Liver (tissue), 9 donors: ENCODE results near the gene CFAP126. TPM values are rescaled to one million over a fixed set of nuclear protein-coding genes. Genes with fewer than 3 reads are reported as not detected.
"Not testable (repeated sequence)": the region's sequence is repeated elsewhere in the genome, so short reads cannot be mapped to it uniquely, and the experiment has no call there.

Experiments used
- DNase-seq: peaks from one replicate; pipeline ENCODE4 v3.0.0-alpha.2; 2017; ENCODE audit warnings: low spot score
- H3K27ac ChIP-seq, 2 donors: one replicate each; pipeline ENCODE4 v1.7.0; 2013; ENCODE audit warnings: inconsistent platforms in 2 of 2, low read length in 2 of 2, control low read depth in 1 of 2, low read depth in 1 of 2, mild to moderate bottlenecking in 1 of 2
- H3K27me3 ChIP-seq, 4 donors: one replicate each; pipeline versions ENCODE4 v1.6.1 to v1.7.0; 2013; ENCODE audit warnings: low read length in 3 of 4, inconsistent platforms in 1 of 4, mild to moderate bottlenecking in 1 of 4, moderate library complexity in 1 of 4; ENCODE audit not compliant: control insufficient read depth in 4 of 4, insufficient read depth in 4 of 4
- H3K36me3 ChIP-seq, 4 donors: one replicate each; pipeline versions ENCODE4 v1.6.1 to v1.7.0; 2013; ENCODE audit warnings: low read length in 3 of 4, mild to moderate bottlenecking in 3 of 4, low read depth in 1 of 4, moderate library complexity in 1 of 4; ENCODE audit not compliant: control insufficient read depth in 4 of 4, insufficient read depth in 3 of 4
- H3K4me1 ChIP-seq, 4 donors: one replicate each; pipeline versions ENCODE4 v1.6.1 to v1.7.0; 2013; ENCODE audit warnings: low read length in 3 of 4, mild to moderate bottlenecking in 3 of 4, moderate library complexity in 1 of 4; ENCODE audit not compliant: control insufficient read depth in 4 of 4, insufficient read depth in 4 of 4
- H3K4me3 ChIP-seq, 3 donors: one replicate each; pipeline versions ENCODE4 v1.6.1 to v1.7.0; 2013; ENCODE audit warnings: low read length in 3 of 3, control low read depth in 1 of 3, low read depth in 1 of 3, mild to moderate bottlenecking in 1 of 3
- H3K9ac ChIP-seq, 2 donors: one replicate each; pipeline ENCODE4 v1.7.0; 2013; ENCODE audit warnings: low read length in 2 of 2, mild to moderate bottlenecking in 2 of 2, moderate library complexity in 2 of 2, control low read depth in 1 of 2, low read depth in 1 of 2
- H3K9me3 ChIP-seq, 4 donors: one replicate each; pipeline versions ENCODE4 v1.6.1 to v1.7.0; 2013; ENCODE audit warnings: low read length in 3 of 4; ENCODE audit not compliant: control insufficient read depth in 4 of 4
- ATF3 ChIP-seq: IDR thresholded peaks from 2 replicates; pipeline ENCODE4 v1.6.1; 2016; ENCODE audit warnings: antibody characterized with exemption
- EGR1 ChIP-seq, 2 donors: IDR thresholded peaks; 2 replicates each; pipeline ENCODE4 v1.6.1; 2016 to 2018; ENCODE audit warnings: antibody characterized with exemption in 2 of 2, low read depth in 2 of 2
- FOXA1 ChIP-seq: IDR thresholded peaks from 2 replicates; pipeline ENCODE4 v1.6.1; 2016; ENCODE audit warnings: antibody characterized with exemption
- FOXA2 ChIP-seq: IDR thresholded peaks from 2 replicates; pipeline ENCODE4 v1.6.1; 2016; ENCODE audit warnings: antibody characterized with exemption
- GABPA ChIP-seq, 2 donors: IDR thresholded peaks in 1 of 2; conservative IDR thresholded peaks in 1 of 2; 2 replicates each; pipeline ENCODE4 v1.6.1; 2016; ENCODE audit warnings: antibody characterized with exemption in 2 of 2, mild to moderate bottlenecking in 1 of 2, moderate library complexity in 1 of 2
- HNF4A ChIP-seq, 2 donors: conservative IDR thresholded peaks; 2 replicates each; pipeline ENCODE4 v1.6.1; 2016; ENCODE audit warnings: antibody characterized with exemption in 2 of 2, mild to moderate bottlenecking in 2 of 2
- HNF4G ChIP-seq: IDR thresholded peaks from 2 replicates; pipeline ENCODE4 v1.6.1; 2016; ENCODE audit warnings: antibody characterized with exemption
- JUND ChIP-seq, 2 donors: IDR thresholded peaks; 2 replicates each; pipeline ENCODE4 v1.6.1; 2016; ENCODE audit warnings: antibody characterized with exemption in 2 of 2
- MAX ChIP-seq: IDR thresholded peaks from 2 replicates; pipeline ENCODE4 v1.6.1; 2016; ENCODE audit warnings: antibody characterized with exemption
- NR2F2 ChIP-seq: IDR thresholded peaks from 2 replicates; pipeline ENCODE4 v1.6.1; 2016; ENCODE audit warnings: antibody characterized with exemption
- RAD21 ChIP-seq, 2 donors: IDR thresholded peaks; 2 replicates each; pipeline ENCODE4 v1.6.1; 2016; ENCODE audit warnings: antibody characterized with exemption in 2 of 2, mild to moderate bottlenecking in 2 of 2
- REST ChIP-seq: IDR thresholded peaks from 2 replicates; pipeline ENCODE4 v1.6.1; 2016; ENCODE audit warnings: antibody characterized with exemption, mild to moderate bottlenecking
- RXRA ChIP-seq, 2 donors: IDR thresholded peaks; 2 replicates each; pipeline ENCODE4 v1.6.1; 2017 to 2018; ENCODE audit warnings: antibody characterized with exemption in 2 of 2, mild to moderate bottlenecking in 1 of 2
- SP1 ChIP-seq: IDR thresholded peaks from 2 replicates; pipeline ENCODE4 v1.6.1; 2018; ENCODE audit warnings: antibody characterized with exemption, mild to moderate bottlenecking
- TAF1 ChIP-seq: conservative IDR thresholded peaks from 2 replicates; pipeline ENCODE4 v1.6.1; 2016; ENCODE audit warnings: antibody characterized with exemption, mild to moderate bottlenecking
- YY1 ChIP-seq: IDR thresholded peaks from 2 replicates; pipeline ENCODE4 v1.6.1; 2016; ENCODE audit warnings: antibody characterized with exemption, mild to moderate bottlenecking
- ZBTB33 ChIP-seq: IDR thresholded peaks from 2 replicates; pipeline ENCODE4 v1.6.1; 2016; ENCODE audit warnings: antibody characterized with exemption
- WGBS: extraction: QIAGEN DNeasy Blood & Tissue Kit; methylation state at CpG from one replicate; pipeline ENCODE4 v1.1.7; 2013; 5-methylcytosine and 5-hydroxymethylcytosine counted together
- polyA plus RNA-seq, 2 donors: library from polyadenylated mRNA; stranded (reverse) in 1 of 2; unstranded in 1 of 2; fragments of 200-250 nt in 1 of 2; fragments of >200 nt in 1 of 2; fragmentation: Nextera tagmentation in 1 of 2; extraction: Ambion mirVana in 1 of 2; gene quantifications; one replicate each; pipeline versions ENCODE4 v1.2.1 to v1.2.3, GENCODE V29; 2013 to 2015
- total RNA-seq, 2 donors: library from RNA; depleted of rRNA; stranded (reverse); fragments of >200 nt; gene quantifications; one replicate each; pipeline ENCODE4 v1.2.3, GENCODE V29; 2014
- TF ChIP-seq, protein P1 (sequence below): fragments of 150-350 bp; IDR thresholded peaks from 2 replicates; pipeline ENCODE4 v1.5.1; 2017; ENCODE audit warnings: improper control_type of control experiment, low read depth, low read length; ENCODE audit not compliant: missing input control
- donor health status: healthy.
- donor health status: healthy.
- donor health status: healthy.
- donor health status: healthy.
- donor health status: healthy.

The CFAP126 gene
- total RNA-seq (not detected), polyA plus RNA-seq (not detected)

GRCh38 chr1:161367684-161368400 is at the start of gene CFAP126:
CFAP126 (minus strand) TSS chr1:161367876; CDS start chr1:161367868, 8 bp downstream.
- H3K27ac ChIP-seq: peak within 1 kb of the TSS; percentile 68 to 72
- peaks cover 1 to 14% (median 10%) of the 10 kb centered on the region in 4 donors for H3K4me1 ChIP-seq
- peak; percentile 43 for DNase-seq
- 10% methylated on average over 6 of the region's 6 CpGs for WGBS
- peak within 1 kb of the TSS; percentile 68 to 73 for H3K9ac ChIP-seq
- H3K36me3 ChIP-seq: peaks cover 2 to 13% (median 8%) of the 10 kb centered on the region in 4 donors
- H3K4me3 ChIP-seq: no peak within 1 kb of the TSS
- no peaks in the 10 kb centered on the region for H3K9me3 ChIP-seq
- no peaks in the 10 kb centered on the region for H3K27me3 ChIP-seq
- TF ChIP-seq RAD21 (IDR thresholded peaks at IDR 0.05) (peak; percentile 73 to 78), SP1 (peak; percentile 35), JUND (IDR thresholded peaks at IDR 0.05) (peak in 1 of 2 donors; percentile 7), REST (peak; percentile 32), GABPA (IDR thresholded peaks at IDR 0.05 in 1 of 2, conservative IDR thresholded peaks at IDR 0.05 in 1 of 2) (peak in 1 of 2 donors; percentile 38), TAF1 (no peak), RXRA (IDR thresholded peaks at IDR 0.05) (peak; percentile 6 to 50), ZBTB33 (no peak), HNF4G (no peak), HNF4A (conservative IDR thresholded peaks at IDR 0.05) (peak; percentile 46 to 77), FOXA1 (peak; percentile 22), EGR1 (IDR thresholded peaks at IDR 0.05; ENCODE audit: low read depth in 2 of 2) (no peak), MAX (peak; percentile 19), ATF3 (no peak), YY1 (peak; percentile 89), NR2F2 (no peak), FOXA2 (peak; percentile 78)
- TF ChIP-seq, protein P1, sequence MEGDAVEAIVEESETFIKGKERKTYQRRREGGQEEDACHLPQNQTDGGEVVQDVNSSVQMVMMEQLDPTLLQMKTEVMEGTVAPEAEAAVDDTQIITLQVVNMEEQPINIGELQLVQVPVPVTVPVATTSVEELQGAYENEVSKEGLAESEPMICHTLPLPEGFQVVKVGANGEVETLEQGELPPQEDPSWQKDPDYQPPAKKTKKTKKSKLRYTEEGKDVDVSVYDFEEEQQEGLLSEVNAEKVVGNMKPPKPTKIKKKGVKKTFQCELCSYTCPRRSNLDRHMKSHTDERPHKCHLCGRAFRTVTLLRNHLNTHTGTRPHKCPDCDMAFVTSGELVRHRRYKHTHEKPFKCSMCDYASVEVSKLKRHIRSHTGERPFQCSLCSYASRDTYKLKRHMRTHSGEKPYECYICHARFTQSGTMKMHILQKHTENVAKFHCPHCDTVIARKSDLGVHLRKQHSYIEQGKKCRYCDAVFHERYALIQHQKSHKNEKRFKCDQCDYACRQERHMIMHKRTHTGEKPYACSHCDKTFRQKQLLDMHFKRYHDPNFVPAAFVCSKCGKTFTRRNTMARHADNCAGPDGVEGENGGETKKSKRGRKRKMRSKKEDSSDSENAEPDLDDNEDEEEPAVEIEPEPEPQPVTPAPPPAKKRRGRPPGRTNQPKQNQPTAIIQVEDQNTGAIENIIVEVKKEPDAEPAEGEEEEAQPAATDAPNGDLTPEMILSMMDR: peak; percentile 30

DNA sequence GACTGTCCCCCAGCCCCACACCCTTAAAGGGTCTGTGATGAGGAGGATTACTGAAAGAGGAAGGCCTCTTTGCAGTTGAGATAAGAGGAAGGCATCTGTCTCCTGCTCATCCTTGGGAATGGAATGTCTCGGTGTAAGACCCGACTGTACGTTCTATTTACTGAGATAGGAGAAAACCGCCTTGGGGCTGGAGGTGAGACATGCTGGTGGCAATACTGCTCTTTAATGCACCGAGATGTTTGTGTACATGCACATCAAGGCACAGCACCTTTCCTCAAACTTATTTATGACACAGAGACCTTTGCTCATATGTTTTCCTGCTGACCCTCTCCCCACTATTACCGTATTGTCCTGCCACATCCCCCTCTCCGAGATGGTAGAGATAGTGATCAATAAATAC is 45.4 kb upstream of the CFAP126 start:
- not testable (repeated sequence) for H3K4me3 ChIP-seq, H3K4me1 ChIP-seq, H3K9ac ChIP-seq, H3K27ac ChIP-seq, H3K9me3 ChIP-seq, H3K36me3 ChIP-seq, DNase-seq, H3K27me3 ChIP-seq
- 91% methylated on average over 7 of the region's 7 CpGs for WGBS

DNA sequence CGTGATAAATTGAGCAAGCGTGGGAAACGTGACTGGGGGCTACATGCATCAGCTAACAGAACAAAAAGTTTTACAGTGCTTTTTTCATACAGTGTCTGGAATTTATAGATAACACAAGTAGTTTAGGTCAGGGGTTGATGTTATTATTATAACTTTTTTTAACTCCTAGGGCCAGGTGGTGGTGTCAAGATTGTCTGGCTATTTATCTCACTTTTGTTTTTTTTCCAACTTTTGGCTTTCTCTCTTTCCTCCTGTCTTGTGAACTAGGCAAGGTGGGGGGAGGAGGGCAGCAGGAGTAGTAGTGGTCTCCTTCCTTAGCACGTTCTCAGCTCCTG is 42.9 kb upstream of the CFAP126 start:
- not testable (repeated sequence) for H3K27me3 ChIP-seq

More for the DNA sequence above, 42.9 kb upstream of the CFAP126 start:
- not testable (repeated sequence) for H3K27ac ChIP-seq, H3K4me1 ChIP-seq, H3K9ac ChIP-seq, DNase-seq, H3K9me3 ChIP-seq, H3K36me3 ChIP-seq, H3K4me3 ChIP-seq
- 90% methylated on average over 4 of the region's 4 CpGs for WGBS
